GM18858 (cell line): ENCODE measurements around the gene ANKS6.

Source experiments
- ATAC-seq: cut with Tn5 transposase; IDR thresholded peaks from one replicate; pipeline ENCODE4 v1.9.1; 2021; ENCODE audit not compliant: unreplicated experiment

ANKS6 gene

DNA sequence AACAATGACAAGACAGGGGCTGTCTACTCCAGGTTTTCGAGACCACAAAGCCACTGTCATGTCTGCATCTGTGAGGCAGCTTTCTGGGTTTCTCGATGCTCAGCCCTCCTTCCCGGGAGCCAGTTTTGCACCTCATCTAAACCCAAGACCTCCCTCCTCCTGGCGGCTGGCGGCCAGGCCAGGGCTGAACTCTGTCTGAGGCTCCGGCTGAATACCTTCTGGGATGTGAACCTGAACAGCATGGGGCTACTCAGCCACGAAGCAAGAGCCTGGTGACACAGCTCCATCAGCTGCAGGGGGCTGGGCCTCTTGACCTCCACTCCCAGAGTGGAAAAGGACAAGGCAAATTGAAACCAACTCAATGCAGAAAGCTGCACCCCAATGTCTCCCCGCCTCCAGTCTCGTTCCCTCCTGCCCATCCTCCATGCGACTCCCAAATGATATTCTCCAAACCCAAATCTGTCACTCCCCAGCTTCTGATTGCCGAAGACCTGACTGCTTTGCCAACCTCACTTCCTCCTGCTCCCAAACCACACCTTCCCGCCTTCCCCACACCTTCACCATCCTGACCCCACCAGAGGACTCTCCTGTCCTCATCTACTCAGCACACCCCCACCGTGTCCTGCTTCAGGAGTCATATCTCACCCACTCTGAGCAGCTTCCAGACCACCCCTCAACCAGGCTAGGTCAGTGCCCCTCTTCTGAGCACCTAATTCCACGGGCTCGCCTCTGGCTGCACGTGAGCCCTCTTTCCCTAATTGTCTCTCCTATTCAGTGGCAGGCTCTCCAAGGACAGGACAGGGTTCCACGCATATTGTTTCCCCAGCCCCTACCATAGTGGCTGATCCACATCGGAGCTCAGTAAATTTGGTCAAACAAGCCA is 4.5 kb downstream of the ANKS6 start:
- no peak for ATAC-seq

DNA sequence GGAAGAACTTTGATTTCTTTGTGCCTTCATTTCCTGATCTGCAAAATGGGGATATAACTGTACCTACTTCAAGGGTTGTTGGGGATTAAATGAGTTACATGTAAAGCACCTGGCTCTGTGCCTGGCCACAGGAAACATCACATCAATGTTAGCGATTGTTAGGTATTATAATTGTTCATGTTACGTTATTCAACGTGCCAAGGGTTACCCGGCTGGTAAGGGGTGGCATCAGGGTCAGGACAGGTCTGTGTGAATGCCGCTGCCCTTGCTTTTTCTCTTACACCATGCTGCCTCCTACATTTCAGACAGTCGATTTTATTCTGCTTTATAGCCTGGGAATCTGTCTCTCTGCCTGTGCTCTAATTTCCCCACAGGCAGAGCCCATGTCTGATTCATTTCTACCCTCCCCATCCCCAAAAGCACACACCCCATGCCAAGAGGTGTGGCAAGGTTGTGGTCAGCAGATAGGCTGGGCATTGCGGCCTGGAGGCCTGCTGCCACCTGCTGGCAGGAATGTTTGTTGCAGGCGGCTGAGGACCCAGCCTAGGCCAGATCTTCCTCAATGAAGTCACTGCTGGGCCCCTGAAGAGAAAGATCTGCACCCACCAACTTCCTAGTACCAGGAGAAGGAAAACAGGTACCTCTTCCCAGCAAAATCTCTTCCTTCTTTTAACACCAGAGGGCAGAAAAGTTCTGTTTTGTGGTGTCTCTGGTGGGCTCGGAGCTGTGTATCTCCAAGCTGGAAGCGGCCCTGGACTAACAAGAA is 5.3 kb downstream of the ANKS6 start:
- no peak for ATAC-seq

DNA sequence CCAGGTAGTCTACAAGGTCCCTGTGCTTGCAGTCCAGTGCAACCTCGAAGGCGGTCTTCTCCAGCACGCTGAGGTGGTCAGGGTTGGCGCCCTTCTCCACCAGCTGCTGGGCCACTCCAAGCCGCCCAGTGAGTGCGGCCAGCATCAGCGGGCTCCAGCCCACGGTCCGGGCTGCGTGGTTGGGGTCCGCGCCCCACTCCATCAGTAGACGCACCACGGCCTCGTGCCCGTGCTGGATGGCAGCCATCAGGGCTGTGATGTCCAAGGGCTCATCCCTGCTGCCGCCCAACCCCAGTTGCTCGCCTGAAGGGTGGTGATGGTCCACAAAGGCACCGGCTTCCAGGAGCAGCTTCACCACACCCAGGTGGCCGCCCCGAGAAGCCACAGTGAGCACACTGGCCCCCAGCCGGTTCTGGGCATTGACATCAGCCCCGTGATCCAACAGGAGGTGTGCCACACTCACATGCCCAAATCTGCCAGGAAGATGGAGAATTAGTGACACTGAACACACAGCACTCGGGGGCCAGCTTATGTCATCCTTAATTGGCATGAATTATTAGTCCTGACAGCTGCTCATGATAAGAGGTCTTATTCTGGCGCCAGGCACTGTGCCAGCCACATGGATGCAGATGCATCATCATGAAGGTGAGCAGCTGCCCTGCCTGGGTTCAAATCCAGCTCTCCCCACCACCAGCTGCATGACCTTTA is 6.1 kb downstream of the ANKS6 start:
- ATAC-seq = no peak

DNA sequence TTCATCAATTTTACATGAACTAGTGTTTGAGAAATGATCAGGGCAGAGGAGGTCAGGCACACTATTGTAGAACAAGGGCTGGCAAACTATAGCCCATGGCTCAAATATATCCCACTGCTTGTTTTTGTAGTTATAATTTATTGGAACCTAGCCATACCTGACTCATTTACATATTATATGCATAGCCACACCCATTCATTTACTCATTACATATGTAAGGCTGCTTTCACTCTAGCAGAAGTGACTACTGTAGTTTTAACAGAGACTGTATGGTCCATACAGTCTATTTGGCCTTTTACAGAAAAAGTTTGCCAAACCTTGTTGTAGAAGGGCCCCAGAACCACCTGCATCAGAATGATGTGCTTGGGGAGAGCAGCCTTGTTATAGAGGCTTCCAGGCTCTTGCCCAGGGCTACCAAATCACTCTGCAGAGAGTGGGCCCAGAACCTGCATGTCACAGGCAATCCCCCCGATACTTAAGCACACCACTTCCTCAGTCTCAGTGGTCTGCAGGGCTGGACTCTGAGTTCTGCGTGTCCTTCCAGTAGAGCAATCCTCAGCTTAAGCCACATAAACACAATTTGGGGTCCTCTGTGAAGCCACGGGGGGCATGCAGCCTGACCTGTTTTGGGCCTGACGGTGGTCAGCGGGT is 6.7 kb downstream of the ANKS6 start:
- no peak for ATAC-seq

DNA sequence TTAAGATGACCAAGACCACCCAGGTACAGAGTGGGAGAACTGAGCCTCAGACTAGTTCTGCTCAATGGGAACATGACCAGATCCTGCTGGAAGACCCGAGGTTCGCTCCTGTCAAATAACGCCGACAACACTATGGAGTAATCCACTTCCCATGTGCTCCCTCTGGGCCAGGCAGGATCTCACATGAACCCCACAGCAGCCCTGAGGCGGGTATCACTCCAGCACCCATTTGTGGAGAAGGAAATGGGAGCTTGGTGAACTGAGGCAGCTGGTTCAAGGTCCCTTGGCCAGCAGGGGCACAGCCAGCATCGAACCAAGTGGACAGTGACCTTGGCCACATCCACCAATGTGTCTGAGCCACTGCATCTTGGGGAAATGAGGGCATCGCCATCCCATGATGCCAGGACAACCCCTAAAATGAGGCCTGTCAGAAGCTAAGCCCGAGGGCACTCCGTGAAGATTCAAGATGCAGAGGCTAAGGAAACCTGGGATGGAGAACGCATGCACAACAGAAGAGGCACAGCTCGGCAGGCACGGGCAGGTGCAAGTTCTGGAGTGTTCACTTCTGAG is 8.5 kb downstream of the ANKS6 start:
- ATAC-seq = no peak

DNA sequence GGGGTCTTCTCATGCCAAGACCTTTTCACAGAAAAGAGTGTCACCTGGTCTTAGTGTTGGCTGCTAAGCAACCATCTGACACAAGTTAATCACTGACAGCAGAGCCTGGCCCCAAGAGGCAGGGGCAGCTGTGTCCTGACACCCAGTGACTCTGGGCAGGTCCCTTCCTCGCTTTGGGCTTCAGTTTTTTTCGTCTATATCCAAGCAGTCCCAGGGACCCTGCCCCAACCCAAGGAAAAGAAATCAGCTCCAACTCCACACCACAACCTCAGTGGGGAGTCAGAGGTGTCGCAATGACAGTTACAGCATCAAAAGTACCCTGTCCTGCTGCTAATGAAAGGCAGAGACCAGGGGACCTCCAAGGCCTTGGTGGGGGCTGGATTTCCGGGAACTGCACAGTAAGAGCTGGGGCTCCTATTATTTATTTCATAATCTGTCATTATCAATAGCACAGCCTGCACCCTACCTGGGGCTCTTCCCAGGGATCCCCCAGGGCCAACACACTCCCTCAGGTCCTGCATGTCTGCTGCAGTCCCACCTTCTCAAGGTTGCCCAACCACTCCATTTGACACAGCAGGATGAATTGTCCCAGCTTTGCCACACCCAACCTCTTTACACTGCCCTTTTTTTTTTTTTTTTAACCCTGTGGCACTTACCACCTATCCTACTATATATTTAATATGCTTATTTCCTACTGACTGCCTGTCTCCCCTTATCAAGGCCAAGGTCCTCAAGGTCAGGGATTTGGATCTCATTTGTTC is 9.4 kb downstream of the ANKS6 start:
- no peak for ATAC-seq

DNA sequence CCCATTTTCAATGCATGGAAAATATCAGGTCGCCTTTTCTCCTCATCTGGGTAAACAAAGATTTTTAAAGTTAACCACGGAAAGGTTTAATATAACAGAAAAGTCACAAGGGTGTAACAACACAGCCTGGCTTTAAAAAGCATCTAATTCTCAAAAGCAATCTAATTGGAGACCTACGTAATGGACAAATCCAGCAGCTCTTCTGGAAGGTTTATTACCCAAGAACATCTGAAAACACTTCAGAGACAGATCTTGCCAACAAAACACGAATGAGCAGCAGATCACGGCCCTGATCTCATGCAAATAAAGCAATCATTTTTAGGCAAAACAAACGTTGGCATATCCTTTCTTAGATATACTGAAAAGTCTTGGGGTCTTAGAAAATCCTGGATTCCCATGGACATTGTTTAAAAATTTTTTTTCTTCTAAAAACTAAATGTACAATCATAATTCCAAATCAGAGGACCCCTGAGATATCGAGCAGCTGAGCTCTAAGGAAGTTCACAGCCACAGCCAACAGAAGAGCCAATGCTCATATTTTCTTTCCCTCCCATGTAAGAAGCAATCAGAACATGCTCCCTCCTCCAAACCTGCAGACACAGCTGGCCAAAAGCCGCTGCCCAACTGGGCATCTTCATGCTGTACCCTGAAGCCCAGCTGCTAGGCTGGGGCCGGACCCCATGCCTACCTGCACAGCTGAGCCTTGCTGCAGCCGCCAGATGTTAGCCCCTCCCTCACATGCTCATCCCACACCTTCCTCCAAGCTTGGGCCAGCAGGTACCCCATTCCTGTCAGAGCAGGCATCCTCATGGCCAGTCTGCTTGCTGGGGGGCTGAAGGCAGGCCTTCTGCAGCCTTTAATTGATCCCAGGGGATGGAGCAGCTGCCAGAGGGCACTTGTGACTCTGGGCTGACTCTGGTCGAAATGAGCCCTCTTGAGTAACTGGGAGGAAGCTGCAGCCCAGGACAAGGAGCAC is 11.2 kb downstream of the ANKS6 start:
- no peak for ATAC-seq

DNA sequence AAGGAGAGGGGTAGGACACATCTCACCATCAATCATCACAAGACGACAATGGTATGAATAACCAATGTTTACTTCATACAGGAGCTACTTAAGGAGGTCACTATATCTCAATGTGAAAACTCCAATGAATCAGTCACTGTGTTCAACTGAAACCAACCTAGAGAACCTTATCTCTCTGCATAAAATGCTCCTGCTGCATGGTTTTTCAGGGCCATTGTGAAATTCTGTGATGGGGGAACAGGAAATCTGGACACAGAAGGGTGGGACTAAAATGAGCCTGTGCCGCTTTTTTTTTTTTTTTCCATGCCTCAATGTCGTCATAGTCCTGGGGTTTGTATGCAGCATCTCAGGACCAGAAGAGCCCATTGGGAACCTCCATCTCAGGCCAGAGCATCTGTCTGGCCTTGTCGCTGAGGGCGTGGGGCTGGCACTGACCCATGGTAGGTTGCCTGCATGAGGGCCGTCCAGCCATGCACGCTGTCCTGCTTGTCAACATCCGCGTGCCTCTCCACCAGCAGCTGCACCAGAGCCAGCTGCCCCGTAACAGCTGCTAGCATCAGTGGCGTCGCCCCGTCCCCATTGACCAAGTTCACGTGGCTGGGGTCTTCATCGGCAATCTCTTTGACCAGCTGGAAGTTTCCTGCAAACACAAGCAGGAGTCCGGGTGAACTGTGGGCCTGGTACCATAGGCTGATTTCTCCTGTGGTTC is 12.7 kb downstream of the ANKS6 start:
- no peak for ATAC-seq

DNA sequence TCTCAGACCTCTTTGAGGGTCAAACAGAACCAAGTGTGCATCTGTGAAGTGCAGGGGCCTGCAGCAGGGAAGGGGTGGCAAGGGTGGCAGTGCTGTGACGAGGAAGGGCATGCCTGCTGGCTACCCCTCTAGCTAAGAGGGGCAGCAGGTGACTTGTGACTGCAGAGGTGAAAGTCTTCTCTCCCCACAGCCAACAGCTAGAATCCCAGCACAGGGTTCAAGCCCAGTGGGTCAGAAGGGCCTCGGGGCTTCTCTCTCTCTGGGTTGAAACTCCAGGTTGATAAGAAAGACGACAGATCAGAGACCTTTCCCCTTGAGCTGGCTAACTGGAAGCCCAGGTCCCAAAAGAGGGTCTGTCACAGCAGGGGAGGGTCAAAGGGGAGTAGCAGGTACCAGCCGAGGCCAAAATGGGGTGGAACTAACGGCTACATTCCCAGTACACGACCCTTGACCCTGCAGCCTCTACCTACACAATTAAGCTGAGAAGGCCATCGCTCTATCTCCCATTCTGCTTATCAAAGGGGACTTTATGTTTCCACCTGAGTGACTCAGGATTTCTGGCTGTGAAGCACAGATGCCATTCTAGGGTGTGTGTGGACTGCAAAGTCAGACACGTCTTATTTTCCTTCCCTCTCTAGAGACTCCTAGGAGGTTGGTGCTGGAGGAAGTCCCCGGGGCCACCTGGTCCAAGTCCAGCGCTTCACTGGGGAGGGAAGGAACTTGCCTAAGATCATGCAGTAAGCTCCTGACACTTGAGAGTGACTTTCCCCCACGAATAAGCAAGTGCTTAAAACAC is 14.6 kb downstream of the ANKS6 start:
- no peak for ATAC-seq

DNA sequence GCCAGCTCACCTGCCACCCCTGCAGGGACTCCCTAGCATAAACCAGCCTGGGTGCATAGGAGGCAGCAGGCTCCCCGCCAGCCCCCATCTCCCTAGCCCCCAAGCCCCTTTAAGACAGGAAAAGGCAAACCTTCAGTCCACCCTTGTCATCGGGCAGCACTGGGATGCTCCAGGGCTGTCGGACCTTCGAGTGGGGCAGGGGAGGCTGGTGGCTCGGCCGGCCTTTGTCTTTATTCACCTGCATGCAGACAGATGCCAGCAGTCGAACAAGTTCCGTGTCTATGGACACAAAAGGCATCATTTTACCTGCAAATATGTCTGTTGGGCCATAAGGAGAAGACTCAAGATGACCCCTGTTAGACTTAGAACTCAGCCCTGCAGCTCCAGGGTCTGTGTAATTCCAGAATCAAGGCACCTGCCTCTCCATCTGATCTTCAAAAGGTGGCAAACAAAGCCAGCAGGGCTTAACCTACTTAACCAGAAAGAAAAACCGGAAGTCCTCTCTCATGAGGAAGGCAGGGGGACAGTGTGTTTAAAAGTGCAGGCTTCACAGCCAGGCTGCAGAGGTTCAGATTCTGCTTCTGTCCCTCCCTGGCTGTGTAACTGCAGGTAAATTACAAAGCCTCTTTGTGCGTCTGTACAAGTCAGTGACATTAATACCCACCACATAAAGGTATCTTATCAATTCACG is 16.2 kb downstream of the ANKS6 start:
- ATAC-seq = no peak

DNA sequence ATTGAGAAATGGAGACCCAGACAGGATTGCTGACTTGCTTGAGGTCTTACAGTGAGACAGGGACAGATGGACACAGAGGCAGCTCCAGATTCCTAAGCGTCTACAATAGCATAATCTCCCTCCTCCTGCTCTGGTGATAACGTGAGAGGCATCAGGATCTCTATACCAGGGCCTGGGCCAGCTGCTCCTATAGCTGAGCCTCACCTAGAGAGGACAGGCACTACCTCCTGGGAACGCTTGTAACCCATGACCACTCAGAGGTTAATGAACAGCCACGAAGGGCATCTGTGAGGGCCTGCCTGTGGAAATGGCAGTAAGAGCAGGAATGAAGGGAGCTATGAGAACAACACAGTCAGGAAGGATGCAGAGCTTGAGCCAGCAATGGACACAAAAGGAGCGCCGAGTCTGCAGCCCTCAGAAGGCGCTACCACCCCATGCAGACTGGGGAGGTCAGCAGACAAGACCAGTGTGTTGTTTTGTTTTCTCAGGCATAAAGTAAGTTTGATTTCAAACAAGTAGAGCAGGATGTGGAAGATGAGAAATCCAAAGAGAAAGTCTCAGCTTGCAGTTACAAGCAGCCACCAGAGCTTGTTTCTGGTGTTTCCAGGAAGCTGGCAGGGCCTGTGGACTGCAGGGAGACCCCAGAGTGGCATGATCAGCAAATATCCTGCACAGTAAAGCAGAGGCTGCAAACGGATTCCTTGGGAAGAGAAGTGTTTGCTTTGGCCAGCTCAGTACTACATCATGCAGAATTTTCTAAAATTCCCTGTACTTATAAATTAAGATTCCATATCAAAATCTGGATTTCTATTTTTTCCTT is 17.4 kb downstream of the ANKS6 start:
- ATAC-seq = no peak

DNA sequence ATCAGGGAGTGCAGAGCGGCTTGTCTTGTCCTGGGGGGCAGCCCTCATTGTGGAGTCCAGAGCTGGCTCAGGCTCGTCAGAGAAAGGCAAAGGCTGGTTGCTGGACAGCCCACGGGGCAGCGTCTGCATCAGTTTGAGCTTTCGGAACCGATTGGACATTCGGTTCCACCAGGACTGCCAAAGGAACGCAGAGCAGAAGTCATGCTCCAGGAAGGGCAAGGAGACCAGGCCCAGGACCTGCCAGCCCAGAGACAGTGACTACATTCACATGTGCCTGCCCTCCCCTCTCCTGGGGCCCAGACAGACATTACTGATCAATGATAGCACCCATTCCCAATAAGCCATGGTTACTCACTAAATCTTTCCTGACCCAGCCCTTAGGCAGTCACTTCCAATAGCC is 18.1 kb downstream of the ANKS6 start:
- no peak for ATAC-seq

DNA sequence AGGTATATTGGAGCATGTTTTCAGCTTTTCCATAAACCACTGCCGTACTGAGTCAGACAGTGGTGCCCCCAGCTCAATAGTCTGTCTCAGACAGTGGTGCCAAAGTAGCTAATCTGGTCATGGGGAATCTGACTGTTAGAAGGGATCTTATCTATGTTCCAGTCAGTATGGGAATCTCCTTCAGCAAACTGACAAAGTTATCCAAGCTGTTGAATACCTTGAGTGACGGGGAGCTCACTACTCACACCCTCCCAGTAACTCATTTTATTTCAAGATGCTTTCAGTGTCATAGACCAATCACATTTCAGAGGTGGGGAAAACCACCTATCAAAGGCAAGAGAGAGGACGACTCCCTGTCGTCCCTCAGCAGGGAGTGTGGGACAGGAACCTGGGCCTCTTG is 18.7 kb downstream of the ANKS6 start:
- ATAC-seq = no peak

DNA sequence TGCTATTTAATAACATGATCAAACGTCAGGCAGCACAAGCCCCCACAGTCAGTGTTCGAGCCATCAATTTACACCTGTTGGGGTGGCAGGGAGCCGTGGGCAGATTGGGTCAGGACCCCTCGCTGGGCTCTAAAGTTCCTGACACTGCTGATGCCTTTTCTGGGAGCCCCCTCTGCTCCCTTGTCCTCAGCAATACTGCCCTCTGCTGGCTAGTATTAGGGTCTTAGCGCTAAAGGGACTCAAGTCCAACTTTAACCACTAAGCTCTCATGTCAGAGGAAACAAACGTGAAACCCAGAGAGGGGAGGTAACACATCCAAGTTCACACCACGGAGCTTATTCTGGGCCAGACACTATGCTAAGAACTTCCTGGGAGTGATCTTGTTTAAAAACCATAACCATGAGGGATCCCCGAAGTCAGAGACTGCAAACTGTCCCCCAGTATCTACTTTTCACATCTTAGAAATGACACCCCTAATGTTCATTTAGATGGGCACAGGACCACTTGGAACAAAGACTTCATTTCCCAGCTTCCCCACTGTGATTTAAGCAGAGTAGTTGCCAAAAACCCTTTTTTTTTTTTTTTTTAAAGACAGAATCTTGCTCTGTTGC is 20.4 kb downstream of the ANKS6 start:
- no peak for ATAC-seq

DNA sequence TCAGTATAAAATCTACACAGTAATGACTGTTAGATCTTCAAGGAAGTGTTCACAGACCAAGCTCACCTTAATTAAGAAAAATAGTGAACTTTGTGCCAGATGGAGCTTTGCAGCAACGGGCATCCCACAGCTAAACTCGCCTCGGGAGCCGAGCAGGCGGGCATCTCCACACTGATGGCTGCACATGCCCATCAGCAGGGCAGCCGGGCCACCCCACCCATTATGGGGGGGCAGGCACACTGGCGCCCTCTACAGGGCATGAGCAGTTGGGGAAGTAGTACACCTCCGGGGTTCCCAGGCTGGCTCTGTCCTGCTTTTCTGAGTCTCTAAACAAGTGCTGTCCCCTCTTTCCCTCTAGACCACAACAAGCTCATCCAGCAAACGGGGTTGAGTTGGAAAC is 21.6 kb downstream of the ANKS6 start:
- ATAC-seq = no peak

DNA sequence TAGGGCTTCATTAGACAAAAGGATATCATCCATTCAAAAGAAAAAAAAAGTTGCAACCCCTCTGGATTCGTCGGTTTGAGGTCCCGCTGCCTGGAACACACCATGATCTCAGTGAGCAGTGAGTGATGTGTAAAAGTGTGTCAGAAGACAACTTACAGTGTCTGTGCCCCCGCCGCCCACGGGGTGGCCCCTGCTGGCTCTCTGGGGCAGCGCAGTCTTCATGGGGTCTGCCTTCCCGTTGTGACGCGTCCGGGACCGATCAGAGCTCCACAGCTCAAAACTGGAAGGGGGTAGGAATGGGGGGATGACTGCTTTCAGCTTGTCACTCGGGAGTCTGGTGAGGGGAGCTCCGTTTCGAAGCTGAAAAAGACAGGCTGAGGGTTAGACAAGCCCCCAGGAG is 22.6 kb downstream of the ANKS6 start:
- ATAC-seq = no peak
